ENCODE results near the gene MTERF4.

Gene MTERF4

DNA sequence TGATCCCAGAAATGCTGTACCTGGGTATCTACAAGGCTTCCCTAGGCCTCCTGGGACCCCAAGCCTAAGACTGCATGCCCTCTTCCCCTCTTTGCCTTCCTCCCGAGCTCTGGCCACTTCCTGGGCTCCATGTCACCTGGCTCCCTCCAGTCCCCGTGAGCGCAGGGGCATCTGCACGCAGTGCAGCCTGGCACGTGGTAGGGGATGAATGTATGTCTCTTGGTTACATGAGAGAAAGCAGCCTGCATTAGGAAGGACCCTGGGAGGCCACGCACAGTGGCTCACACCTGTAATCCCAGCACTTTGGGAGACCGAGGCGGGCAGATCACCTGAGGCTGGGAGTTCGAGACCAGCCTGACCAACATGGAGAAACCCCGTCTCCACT is 31.3 kb upstream of the MTERF4 start:
- DNase-seq (ENCODE audit: low read depth in 2 of 2), result no peak

DNA sequence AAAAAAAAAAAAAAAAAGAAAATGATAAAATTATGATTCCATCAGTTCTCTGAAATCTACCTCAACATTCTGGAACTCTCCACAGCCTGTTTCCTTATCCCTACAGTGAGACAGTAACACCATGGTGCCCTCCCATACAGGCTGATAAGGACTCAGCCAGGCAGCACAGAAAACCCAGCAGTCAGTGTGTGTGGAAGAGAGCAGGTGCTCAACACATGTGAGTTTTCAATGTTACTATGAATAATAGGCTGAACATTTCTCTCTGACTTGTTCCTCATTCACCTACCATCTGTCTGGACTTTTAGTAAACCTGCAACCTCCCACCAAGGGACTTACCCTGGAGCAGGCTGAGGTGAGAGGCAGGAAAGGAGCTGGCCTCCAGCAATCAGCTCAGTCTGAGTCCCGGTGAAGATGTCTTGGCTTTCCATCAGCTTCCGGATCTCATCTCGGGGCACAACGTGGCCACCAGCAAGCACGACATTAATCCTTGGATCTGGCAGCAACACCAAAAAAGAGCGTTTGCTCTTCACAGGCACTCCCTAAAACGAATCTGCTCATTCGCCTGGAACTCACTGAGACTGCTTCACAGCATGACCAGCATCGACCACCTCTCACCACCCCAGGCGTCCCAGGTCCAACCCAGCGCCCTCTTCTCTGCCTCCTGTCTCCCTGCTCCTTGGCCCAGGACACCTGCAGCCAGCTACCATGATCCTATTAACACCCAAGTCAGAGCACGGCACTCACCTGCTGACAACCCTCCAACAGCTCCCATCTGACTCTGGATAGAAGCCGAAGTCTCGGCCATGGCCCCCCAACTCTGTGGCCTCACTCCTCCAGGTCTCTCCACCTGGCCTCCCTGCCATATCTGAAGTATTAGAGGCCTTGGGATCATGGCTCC is 30.7 kb upstream of the MTERF4 start:
- no peak for DNase-seq (ENCODE audit: low read depth in 2 of 2)

DNA sequence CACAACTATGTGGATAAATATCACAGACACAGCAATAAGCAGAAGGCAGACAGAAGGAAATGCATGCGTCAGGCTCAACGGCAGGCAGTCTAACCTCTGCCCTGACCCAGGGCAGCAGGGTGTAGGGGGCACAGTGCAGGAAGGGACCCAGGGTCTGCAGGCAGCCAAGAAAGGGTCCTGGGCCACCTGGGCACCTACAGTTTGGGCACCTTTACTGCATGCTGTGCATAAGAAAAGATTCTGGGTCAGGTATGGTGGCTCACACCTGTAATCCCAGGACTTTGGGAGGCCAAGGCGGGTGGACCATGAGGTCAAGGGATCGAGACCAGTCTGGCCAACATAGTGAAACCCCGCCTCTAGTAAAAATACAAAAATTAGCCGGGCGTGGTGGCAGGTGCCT is 29.4 kb upstream of the MTERF4 start:
- no peak for DNase-seq (ENCODE audit: low read depth in 2 of 2)

DNA sequence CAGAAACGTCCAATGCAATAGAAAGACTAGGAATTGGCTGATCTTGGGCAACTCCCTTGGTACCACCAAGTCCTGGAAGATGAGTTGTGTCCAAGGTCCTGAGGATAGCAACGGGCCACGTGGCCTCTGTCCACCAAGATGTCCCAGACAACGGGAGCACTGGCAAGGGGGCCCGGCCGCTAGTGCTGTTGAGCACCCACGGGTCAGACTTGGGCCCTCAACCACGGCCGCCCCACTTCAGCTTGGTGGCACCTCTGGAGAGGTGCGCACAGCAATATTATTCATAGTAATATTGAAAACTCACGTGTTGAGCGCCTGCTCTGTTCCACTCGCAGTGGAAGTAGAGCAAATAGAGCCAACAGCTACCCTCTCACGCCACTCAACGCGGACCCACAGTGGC is 28.2 kb upstream of the MTERF4 start:
- DNase-seq (ENCODE audit: low read depth in 2 of 2), result no peak

DNA sequence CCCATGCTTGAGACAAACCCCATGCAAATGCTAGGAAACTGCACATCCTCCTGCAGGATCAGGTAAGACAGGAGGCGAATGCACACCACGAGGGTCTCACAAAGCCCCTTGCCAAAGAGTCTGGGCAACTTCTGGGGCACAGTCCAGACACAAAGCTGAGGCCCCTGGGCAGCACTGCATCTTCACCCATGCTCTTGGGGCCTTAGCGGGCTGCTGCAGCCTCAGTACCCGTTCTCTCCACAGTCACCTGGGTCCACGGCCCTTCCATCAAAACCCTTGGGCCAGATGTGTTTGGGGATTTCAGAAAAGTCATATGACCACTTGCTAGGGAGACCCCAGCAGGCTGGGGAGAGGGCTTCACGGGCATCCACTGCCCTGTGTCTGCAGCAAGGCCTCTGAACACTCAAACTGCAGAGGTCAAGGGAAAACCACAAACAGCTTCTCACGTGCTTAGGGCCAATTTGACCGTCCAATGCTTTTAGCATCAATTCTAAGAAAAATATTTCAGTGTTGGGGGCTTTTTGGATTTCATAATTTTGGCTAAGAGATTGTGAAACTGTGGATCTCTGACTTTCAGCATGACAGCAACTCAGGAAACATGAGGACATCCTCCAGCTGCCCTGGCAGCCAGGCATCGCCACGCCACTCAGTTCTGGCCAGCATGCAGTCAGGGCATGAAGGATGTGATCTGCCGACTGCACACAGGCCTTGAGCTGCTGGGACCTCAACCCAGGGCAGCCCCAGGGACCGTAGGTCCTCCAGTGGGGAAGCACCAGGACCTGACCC is 27.2 kb upstream of the MTERF4 start:
- DNase-seq (ENCODE audit: low read depth in 2 of 2), result no peak

DNA sequence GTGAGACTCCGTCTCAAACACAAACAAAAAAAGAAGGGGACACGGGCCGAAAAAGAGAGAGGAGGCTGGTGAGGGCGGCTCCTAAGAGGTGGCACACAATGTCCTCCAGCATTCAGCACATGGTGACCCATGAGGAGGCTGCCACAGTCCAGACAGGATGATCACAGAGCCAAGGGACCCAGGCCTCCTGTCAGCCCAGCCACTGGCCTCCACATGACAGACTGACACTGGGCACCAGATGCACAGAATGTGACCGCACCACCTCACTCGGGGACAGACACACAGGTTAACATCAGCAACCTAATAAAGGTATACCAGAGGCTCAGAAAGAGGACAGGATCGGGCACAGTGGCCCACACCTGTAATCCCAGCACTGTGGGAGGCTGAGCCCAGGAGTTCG is 26.2 kb upstream of the MTERF4 start:
- DNase-seq (ENCODE audit: low read depth in 2 of 2), result no peak

DNA sequence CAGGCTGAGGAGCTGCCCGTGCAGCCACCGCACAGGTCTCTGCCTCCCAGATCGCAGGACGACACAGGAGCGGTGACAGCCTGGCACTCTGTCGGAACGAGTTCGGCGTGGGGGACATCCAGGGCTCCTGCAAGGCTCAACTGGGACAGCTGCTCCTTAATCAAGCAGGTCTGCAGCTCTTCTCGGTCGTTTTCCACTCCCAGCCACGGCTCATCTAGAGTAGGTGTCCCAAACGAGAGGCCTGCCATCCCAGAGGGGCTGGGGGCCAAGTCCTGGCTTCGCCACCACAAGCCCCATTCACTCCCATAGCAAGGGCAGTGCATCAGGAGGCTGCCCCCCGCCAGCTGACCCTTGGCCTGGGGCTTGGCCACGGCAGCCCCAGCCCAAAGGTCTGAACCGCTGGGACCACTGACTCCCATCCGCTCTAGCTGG is 24.7 kb upstream of the MTERF4 start:
- no peak for DNase-seq (ENCODE audit: low read depth in 2 of 2)

DNA sequence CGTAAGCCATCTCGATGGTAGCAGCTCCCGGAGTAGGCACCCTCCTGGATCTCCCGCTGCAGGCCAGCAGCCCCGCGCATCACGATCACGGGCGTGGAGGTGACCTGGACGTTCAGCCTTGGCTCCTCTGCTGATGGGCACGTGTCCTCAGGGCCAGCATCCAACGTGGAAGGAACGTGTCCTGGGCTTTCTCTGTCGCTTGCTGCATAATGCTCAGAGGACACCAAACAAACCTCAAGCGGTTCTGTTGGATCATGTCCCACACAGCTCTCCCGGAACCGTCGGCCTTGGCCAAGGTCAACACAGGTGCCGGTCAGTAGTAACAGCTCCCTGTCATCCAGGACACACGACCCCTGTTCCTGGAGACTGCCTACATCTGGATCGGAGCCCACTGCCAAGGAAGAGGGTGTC is 24.1 kb upstream of the MTERF4 start:
- no peak for DNase-seq (ENCODE audit: low read depth in 2 of 2)

DNA sequence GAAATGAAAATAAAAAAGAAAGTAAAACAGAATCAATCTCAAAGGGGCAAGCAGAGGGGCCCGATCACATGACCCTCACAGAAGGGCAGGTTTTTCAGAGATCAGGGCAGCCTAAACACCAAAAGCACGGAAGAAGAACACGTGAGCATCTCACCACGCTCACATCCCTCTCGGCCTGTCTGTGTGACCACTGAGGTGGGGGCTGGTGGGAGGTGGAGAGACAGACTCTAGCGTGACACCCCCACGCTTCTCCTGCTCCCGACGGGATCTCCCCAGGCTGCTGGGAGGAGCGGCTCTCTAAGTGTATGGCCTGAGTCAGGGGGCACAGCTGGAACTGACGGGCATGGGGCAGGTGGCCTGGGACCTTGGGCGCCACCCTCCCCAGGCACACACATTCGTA is 23.5 kb upstream of the MTERF4 start:
- no peak for DNase-seq (ENCODE audit: low read depth in 2 of 2)

DNA sequence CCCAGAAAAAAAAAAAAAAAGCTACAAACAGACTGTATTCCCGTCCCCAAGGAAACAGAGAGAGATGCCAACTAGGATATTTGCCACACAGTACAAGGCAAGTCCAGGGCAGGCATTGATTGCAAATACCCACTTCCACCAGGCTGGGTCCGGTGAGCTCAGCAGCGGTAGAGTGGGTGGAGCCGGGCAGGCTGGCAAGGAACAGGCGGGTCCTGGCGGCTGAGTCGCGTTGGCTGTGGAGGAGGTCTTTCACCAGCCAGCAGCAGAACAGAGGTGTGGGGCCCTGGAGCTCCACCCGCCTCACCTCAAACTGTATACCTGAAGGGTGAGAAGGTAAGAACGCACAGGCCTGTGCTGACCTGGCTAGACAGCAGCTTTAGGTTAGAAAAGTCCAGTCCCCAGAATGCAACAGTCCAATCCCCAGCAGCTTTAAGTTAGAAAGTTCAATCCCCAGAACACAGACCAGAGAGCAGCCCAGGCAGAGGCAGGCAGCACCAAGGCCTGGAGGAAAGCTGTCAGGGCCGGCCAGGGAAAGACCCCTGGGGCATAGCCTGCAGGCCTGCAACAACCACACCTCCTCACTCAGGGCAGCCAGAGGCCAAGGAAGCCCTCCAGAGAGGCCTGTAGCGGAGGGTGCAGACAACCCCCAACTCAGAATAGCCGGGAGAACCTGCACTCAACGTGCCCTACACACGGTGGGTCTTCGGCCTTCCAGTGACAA is 21.9 kb upstream of the MTERF4 start:
- no peak for DNase-seq (ENCODE audit: low read depth in 2 of 2)

DNA sequence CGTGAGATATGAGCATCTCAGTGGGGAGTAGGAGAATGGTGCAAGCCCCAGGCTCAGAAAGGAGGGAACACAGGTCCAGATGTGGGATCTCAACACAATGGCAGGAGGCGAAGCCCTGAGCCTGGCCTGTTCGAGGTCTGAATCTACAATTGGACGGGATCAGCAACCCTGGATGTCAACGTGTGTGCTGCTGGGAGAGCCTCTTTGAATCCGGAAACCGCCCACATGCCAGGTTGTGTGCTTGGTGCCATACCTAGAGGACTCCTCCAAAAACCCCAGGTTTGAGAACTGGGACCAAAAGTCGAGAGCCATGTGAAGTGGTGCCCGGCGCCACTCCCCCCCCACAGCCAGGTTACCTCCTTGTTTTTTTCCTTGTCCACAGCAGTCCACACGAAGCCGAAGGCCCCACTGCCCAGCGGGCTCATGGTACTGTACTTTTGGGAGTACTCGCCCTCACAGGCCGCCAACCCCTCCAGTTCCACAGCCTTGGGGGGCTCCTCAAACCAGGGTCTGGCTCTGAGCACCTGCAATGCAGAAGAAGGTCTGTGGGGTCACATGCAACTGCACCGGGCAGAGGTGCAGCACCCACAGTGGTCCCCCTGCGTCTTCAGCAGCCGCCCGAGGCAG is 20.4 kb upstream of the MTERF4 start:
- no peak for DNase-seq (ENCODE audit: low read depth in 2 of 2)

DNA sequence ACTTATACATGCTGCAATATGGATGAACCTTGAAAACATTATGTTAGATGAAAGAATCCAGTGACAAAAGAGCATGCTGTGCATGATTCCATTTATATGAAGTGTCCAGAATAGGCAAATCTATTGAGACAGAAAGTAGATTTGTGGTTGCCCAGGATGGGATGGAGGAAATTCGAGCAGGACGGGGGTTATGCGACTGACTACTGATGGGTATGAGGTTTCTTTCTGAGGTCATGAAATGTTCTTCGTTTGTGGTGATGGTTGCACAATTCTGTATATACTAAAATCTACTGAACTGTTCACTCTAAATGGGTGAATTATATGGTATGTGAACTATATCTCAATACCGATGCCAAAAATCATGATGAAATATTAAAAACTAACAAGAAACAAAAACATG is 18.9 kb upstream of the MTERF4 start:
- no peak for DNase-seq (ENCODE audit: low read depth in 2 of 2)

DNA sequence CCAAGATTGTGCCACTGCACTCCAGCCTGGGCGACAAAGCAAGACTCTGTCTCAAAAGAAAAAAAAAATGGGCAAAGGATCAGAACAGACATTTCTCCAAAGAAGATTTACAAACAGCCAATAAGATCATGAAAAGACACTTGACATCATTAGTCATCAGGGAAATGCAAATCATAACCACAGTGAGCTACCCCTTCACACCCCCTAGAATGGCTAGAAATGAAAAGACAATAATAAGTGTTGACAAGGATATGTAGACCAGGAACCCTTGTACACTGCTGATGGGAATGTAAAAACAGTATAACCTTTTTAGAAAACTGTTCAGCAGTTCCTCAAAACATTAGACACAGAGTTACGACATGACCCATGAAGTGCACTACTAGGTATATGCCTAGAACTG is 18.4 kb upstream of the MTERF4 start:
- DNase-seq (ENCODE audit: low read depth in 2 of 2), result no peak

DNA sequence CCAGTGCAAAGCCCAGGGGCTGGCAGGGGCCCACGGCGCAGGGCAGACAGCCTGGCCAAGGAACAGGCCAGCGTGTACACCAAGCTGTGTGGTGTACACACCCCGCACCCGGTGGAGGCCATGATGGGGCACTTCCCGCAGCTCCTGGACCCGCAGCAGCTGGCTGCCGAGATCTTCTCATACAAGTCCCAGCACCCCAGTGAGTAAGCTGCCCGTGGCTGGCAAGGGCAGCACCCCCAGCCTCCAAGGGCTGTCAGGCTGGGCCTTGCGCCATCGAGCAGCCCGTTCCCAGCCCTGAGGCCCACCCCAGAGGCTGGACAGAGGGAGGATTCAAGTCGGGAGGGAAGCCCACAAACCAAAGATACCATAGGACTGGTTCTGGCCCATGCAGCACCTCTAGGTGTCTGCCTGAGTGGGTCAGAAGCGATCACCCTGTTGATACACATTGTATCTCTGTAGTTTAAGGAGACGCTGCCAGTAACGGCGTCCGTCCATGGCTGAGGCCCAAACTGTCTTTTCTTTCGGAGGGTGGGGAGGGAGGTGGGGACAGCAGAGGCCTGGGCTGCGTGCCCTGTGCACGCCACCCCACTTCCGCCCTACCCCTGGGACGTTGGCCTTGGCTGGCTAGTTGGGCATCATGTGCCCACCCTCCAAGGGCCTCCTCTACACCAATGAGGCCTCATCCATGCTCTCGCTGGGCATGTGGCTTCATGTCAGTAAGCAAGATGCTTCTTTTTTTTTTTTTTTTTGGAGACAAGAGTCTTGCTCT is 16.8 kb upstream of the MTERF4 start:
- DNase-seq (ENCODE audit: low read depth in 2 of 2), result no peak

DNA sequence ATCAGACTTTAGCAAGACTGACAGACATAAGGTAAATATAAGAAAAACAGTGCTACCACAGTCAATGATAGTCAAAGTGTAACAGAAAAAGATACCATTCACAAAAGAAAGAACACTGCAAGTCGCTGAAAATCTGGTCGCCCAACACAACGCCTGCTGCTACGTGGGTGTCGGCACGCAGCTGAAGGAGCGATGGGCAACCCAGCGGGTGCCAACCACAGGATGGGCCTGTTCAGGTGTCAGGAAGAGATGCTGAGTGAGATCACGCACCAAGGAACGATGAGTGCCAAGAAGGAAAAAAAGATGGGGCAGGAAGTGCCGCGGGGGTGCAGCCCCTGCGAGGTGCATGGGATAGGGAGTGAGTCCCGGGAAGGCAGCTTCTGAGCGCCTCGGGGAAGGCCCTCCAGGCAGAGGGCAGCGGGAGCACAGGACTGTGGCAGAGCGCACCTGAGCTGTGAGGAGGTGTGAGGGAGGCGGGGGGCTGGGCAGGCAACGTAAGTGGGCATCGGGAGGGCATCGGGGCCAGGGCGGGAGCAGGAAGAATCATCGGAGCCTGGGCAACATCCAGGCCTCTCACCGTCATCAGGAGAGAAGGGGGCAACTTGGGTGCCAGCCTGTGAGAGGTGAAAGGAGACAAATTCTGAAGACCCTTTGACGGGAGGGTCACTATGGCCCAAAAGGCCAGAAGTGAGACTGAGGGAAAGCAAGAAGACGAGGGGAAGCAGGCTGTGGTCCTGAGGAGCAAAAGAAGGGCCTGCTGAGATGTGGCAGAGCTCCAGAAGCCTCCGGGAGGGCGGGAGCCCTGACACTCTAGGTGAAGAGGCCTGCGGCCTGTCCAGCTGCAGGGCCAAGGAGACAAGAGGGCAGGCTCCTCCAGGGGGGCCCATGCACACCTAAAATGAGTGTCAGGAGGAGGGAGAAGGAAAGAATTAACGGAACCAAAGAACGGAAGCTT is 14.8 kb upstream of the MTERF4 start:
- DNase-seq (ENCODE audit: low read depth in 2 of 2), result no peak

DNA sequence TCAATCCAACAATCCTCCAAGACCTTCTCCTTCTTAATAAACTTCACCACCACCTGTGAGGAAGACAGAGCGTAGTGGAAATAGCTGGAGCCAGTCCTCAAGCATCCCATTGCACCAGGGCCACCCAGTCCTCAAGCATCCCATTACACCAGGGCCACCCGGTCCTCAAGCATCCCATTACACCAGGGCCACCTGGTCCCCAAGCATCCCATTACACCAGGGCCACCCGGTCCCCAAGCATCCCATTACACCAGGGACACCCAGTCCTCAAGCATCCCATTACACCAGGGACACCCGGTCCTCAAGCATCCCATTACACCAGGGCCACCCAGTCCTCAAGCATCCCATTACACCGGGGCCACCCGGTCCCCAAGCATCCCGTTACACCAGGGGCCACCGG is 13.3 kb upstream of the MTERF4 start:
- no peak for DNase-seq (ENCODE audit: low read depth in 2 of 2)

DNA sequence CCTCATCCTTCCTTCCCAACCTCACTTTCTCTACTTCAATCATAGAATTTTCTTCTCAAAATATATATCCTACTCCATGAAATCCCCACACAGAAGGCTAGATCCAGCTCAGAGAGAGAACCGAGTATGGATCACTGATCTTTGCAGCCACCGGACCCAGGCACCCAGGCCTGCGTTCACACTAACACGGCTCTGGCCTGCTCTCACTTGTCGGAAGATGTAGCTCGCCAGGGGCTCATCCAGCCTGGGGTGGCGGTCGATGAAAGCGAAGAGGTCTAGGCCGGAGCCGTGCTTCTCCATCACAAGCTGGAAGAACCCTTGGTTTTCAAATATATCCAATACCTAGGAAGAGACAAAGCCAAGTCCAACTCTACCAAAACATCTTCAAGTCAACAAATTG is 12.7 kb upstream of the MTERF4 start:
- no peak for DNase-seq (ENCODE audit: low read depth in 2 of 2)

DNA sequence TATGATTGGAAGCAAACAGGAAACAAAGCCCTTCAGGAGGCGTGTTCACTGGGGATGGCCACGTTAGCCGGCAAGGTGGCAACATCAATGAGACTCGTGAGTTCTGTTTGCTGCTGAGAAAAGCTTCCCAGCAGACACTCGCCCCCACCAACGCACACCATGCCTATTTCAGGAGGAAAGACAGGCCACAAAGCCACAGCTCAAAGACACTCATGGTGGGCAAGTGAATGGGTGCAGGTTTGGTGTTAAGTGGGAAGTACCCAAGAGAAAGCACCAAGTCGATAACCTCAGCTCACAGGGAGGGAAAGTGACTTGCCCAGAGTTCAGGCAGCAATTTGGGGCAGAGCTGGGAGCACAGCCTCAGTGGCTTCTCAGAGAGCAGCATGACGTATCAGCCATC is 10.5 kb upstream of the MTERF4 start:
- DNase-seq (ENCODE audit: low read depth in 2 of 2), result no peak

DNA sequence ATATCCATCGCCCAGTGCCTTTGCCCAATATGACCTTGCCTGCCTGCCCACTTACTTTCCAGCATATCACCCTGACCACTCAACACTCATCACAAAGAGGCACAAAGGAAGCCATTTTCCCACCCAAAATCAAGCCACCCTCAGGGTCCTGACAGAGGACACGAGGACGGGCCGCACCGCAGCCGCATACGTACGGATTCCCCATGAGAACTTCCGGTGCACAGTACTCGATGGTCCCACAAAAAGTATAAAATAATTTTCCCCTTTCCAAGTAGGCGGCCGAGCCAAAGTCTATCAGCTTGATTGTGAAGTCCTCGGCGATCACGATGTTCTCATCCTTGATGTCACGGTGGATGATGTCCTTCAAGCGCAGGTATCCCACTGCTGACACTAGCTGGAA is 10.0 kb upstream of the MTERF4 start:
- no peak for DNase-seq (ENCODE audit: low read depth in 2 of 2)

DNA sequence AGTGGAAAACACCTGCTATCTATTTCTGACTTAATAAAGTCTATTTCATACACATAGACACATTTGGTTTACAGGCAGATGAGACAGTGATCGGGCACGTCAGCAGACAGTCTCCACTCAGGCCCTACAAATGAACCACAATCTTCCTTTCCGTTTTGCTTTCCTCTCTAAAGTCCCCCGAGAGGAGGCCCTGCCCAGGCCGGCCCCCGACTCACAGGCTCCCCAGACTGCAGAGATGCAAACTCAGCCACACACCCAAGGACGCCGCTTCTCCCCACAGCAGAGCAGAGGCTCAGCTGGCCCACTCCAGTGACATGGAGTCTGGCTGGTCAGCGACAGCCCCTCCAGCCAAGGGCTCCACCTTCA is 9.3 kb upstream of the MTERF4 start:
- DNase-seq (ENCODE audit: low read depth in 2 of 2), result no peak

All from stimulated activated CD4-positive, alpha-beta T cell treated with anti-CD3 and anti-CD28 coated beads, Interleukin-1b, Interleukin-23, amount 100 ng/mL, for 1 hour (primary cell).